BLaER1 treated with 17β-estradiol and CSF1 and Interleukin-3, amounts not matched to agents 10 nM and 100 nM (cell line): ENCODE results near the gene MS4A7.

ENCODE experiments used
- H3K27ac ChIP-seq, 11 experiments: shearing (Covaris generic); formaldehyde crosslinking; 2 replicates each; pipeline ENCODE4 v1.8.1; 2022
- H3K27me3 ChIP-seq, 11 experiments: shearing (Covaris generic); formaldehyde crosslinking; 2 replicates each; pipeline ENCODE4 v1.8.1; 2022
- H3K36me3 ChIP-seq, 11 experiments: shearing (Covaris generic); formaldehyde crosslinking; 2 replicates each; pipeline ENCODE4 v1.8.1; 2022
- H3K4me1 ChIP-seq, 10 experiments: shearing (Covaris generic); formaldehyde crosslinking; 2 replicates each; pipeline ENCODE4 v1.8.1; 2022
- H3K4me2 ChIP-seq, 11 experiments: shearing (Covaris generic); formaldehyde crosslinking; 2 replicates each; pipeline ENCODE4 v1.8.1; 2022
- H3K4me3 ChIP-seq, 10 experiments: shearing (Covaris generic); formaldehyde crosslinking; 2 replicates each; pipeline ENCODE4 v1.8.1; 2022
- H3K9ac ChIP-seq, 11 experiments: shearing (Covaris generic); formaldehyde crosslinking; 2 replicates each; pipeline ENCODE4 v1.8.1; 2022
- H3K9me3 ChIP-seq, 11 experiments: shearing (Covaris generic); formaldehyde crosslinking; replicated peaks in 1 of 11; 2 replicates each; pipeline ENCODE4 v1.8.1; 2022
- H4K20me1 ChIP-seq, 11 experiments: shearing (Covaris generic); formaldehyde crosslinking; 2 replicates each; pipeline ENCODE4 v1.8.1; 2022
- Cebpa-rat ChIP-seq, 11 experiments: shearing (Covaris generic); IDR thresholded peaks; 2 replicates each; pipeline ENCODE4 v1.8.1; 2022

The MS4A7 gene

GRCh38 chr11:60376601-60377000 lies 1.7 kb upstream of the MS4A7 start:
- Histone ChIP-seq H3K9me3 (peaks cover 6 to 66% (median 62%) of the 10 kb centered on the region in 11 experiments; a peak in 21 of 22 replicates), H3K4me3 (0 out of 20 replicates have a peak overlapping the region, but pooled peaks of 2 of the 10 experiments have one; percentile 27 to 31), H3K4me2 (peak overlapping the region; percentile 67 to 97 (median 82)), H3K27ac (peak overlapping the region; percentile 88 to 99 (median 94)), H3K36me3 (peaks cover 0 to 30% (median 0%) of the 10 kb centered on the region in 11 experiments; a peak in 6 of 22 replicates), H3K27me3 (no peaks in the 10 kb centered on the region), H4K20me1 (no peaks in the 10 kb centered on the region), H3K4me1 (peaks cover 40 to 71% (median 47%) of the 10 kb centered on the region in 10 experiments), H3K9ac (peak overlapping the region in 6 of 11 experiments; percentile 70 to 98 (median 81); a peak in 10 of 22 replicates)
- no peak for TF ChIP-seq Cebpa-rat (IDR thresholded peaks at IDR 0.05)

- peak overlapping the region; percentile 67 to 97 (median 82) for H3K4me2 ChIP-seq
- H3K27me3 ChIP-seq: no peaks in the 10 kb centered on the region
- peak in 4 of 11 experiments; percentile 9 to 41 (median 24); a peak in 2 of 22 replicates for TF ChIP-seq Cebpa-rat (IDR thresholded peaks at IDR 0.05)
- peaks cover 6 to 68% (median 63%) of the 10 kb centered on the region in 11 experiments; a peak in 21 of 22 replicates for H3K9me3 ChIP-seq
- peaks cover 0 to 40% (median 0%) of the 10 kb centered on the region in 11 experiments; a peak in 6 of 22 replicates for H3K36me3 ChIP-seq
- H3K4me3 ChIP-seq: peak overlapping the region in 5 of 10 experiments; percentile 1 to 75 (median 61); a peak in 7 of 20 replicates
- H3K9ac ChIP-seq: peak overlapping the region; percentile 68 to 98 (median 75)
- H3K4me1 ChIP-seq: peaks cover 40 to 69% (median 45%) of the 10 kb centered on the region in 10 experiments
- H3K27ac ChIP-seq: peak overlapping the region; percentile 88 to 99 (median 94)
- peaks cover 0 to 2% (median 0%) of the 10 kb centered on the region in 11 experiments; a peak in 1 of 22 replicates for H4K20me1 ChIP-seq
Observed at GRCh38 chr11:60377401-60378136, 763 bp upstream of the MS4A7 start.

- H3K27ac ChIP-seq: peak overlapping the region in 8 of 11 experiments; percentile 2 to 96 (median 48); a peak in 11 of 22 replicates
Observed at GRCh38 chr11:60389279-60389910, 11.1 kb downstream of the MS4A7 start.

GRCh38 chr11:60390419-60390818 lies 12.1 kb downstream of the MS4A7 start:
- Histone ChIP-seq H3K9me3 (peaks cover 0 to 77% (median 38%) of the 10 kb centered on the region in 11 experiments; a peak in 21 of 22 replicates), H3K27me3 (no peaks in the 10 kb centered on the region), H3K4me3 (peak overlapping the region in 1 of 10 experiments; percentile 17; a peak in 1 of 20 replicates), H3K36me3 (peaks cover 0 to 92% (median 2%) of the 10 kb centered on the region in 11 experiments; a peak in 7 of 22 replicates), H3K4me1 (peaks cover 6 to 100% (median 16%) of the 10 kb centered on the region in 10 experiments; a peak in 17 of 20 replicates), H3K4me2 (peak overlapping the region in 4 of 11 experiments; percentile 36 to 97 (median 76); a peak in 8 of 22 replicates), H3K9ac (peak overlapping the region in 2 of 11 experiments; percentile 80 to 82; a peak in 5 of 22 replicates), H3K27ac (peak overlapping the region in 6 of 11 experiments; percentile 5 to 96 (median 65); a peak in 9 of 22 replicates), H4K20me1 (peaks cover 0 to 35% (median 0%) of the 10 kb centered on the region in 11 experiments; a peak in 2 of 22 replicates)
- TF ChIP-seq Cebpa-rat (IDR thresholded peaks at IDR 0.05): no peak

More at GRCh38 chr11:60389279-60389910, 11.1 kb downstream of the MS4A7 start:
- H4K20me1 ChIP-seq: peaks cover 0 to 43% (median 0%) of the 10 kb centered on the region in 11 experiments; a peak in 2 of 22 replicates
- no peak for TF ChIP-seq Cebpa-rat (IDR thresholded peaks at IDR 0.05)
- peak overlapping the region in 1 of 10 experiments; percentile 17; a peak in 2 of 20 replicates for H3K4me3 ChIP-seq
- peaks cover 0 to 84% (median 45%) of the 10 kb centered on the region in 11 experiments; a peak in 21 of 22 replicates for H3K9me3 ChIP-seq
- peak overlapping the region in 4 of 11 experiments; percentile 31 to 82 (median 73); a peak in 7 of 22 replicates for H3K9ac ChIP-seq
- peaks cover 6 to 100% (median 16%) of the 10 kb centered on the region in 10 experiments; a peak in 17 of 20 replicates for H3K4me1 ChIP-seq
- H3K4me2 ChIP-seq: peak overlapping the region; percentile 3 to 97 (median 21); a peak in 19 of 22 replicates
- H3K36me3 ChIP-seq: peaks cover 0 to 100% (median 7%) of the 10 kb centered on the region in 11 experiments; a peak in 8 of 22 replicates
- no peaks in the 10 kb centered on the region for H3K27me3 ChIP-seq

- Histone ChIP-seq H3K4me1 (peaks cover 19 to 100% (median 30%) of the 10 kb centered on the region in 10 experiments), H3K27ac (peak overlapping the region in 2 of 11 experiments; percentile 47 to 96; a peak in 3 of 22 replicates), H4K20me1 (peaks cover 0 to 17% (median 0%) of the 10 kb centered on the region in 11 experiments; a peak in 2 of 22 replicates), H3K27me3 (no peaks in the 10 kb centered on the region), H3K36me3 (peaks cover 0 to 73% (median 0%) of the 10 kb centered on the region in 11 experiments; a peak in 6 of 22 replicates), H3K4me3 (no peak overlapping the region), H3K4me2 (peak overlapping the region in 2 of 11 experiments; percentile 97; a peak in 4 of 22 replicates), H3K9ac (peak overlapping the region in 1 of 11 experiments; percentile 80; a peak in 1 of 22 replicates), H3K9me3 (peaks cover 0 to 58% (median 21%) of the 10 kb centered on the region in 11 experiments; a peak in 16 of 22 replicates)
- no peak for TF ChIP-seq Cebpa-rat (IDR thresholded peaks at IDR 0.05)
Observed at GRCh38 chr11:60392361-60392760, 14.0 kb downstream of the MS4A7 start.

GRCh38 chr11:60393016-60393415 lies 14.7 kb downstream of the MS4A7 start:
- Histone ChIP-seq H3K9ac (peak overlapping the region in 1 of 11 experiments; percentile 25; a peak in 1 of 22 replicates), H3K36me3 (peaks cover 0 to 73% (median 0%) of the 10 kb centered on the region in 11 experiments; a peak in 6 of 22 replicates), H4K20me1 (peaks cover 0 to 11% (median 0%) of the 10 kb centered on the region in 11 experiments; a peak in 1 of 22 replicates), H3K4me1 (peaks cover 20 to 100% (median 32%) of the 10 kb centered on the region in 10 experiments), H3K27ac (peak overlapping the region in 2 of 11 experiments; percentile 13 to 47; a peak in 3 of 22 replicates), H3K9me3 (peaks cover 0 to 51% (median 16%) of the 10 kb centered on the region in 11 experiments; a peak in 15 of 22 replicates), H3K27me3 (no peaks in the 10 kb centered on the region), H3K4me3 (no peak overlapping the region), H3K4me2 (peak overlapping the region in 2 of 11 experiments; percentile 97; a peak in 3 of 22 replicates)
- TF ChIP-seq Cebpa-rat (IDR thresholded peaks at IDR 0.05): no peak

- no peak for TF ChIP-seq Cebpa-rat (IDR thresholded peaks at IDR 0.05)
- Histone ChIP-seq H3K4me1 (peaks cover 11 to 87% (median 20%) of the 10 kb centered on the region in 10 experiments), H3K9me3 (peaks cover 0 to 37% (median 13%) of the 10 kb centered on the region in 11 experiments; a peak in 12 of 22 replicates), H3K4me3 (no peak overlapping the region), H3K9ac (no peak overlapping the region), H3K27ac (peak overlapping the region in 2 of 11 experiments; percentile 23 to 47; a peak in 2 of 22 replicates), H3K27me3 (no peaks in the 10 kb centered on the region), H3K4me2 (peak overlapping the region in 2 of 11 experiments; percentile 50 to 74; a peak in 3 of 22 replicates), H3K36me3 (peaks cover 0 to 73% (median 0%) of the 10 kb centered on the region in 11 experiments; a peak in 6 of 22 replicates), H4K20me1 (peaks cover 0 to 11% (median 0%) of the 10 kb centered on the region in 11 experiments; a peak in 1 of 22 replicates)
Observed at GRCh38 chr11:60394666-60395380, 16.5 kb downstream of the MS4A7 start.
